A549 (cell line): ENCODE data around the gene UBL7. TPM values are rescaled to one million over a fixed set of nuclear protein-coding genes. Genes with fewer than 3 reads are reported as not detected.

Source experiments
- ATAC-seq, 2 experiments: fragments of 200-7000 bp in 1 of 2; fragments of >200 bp in 1 of 2; cut with Nextera tagmentation in 1 of 2; cut with Tn5 transposase in 1 of 2; 3 replicates each; pipeline versions ENCODE4 v1.8.0 to v1.9.1; 2018 to 2020; ENCODE audit warnings: mild to moderate bottlenecking in 1 of 2, moderate library complexity in 1 of 2
- CTCF ChIA-PET: fragments of 300-600 bp; sonication (Branson Sonifier 250); formaldehyde crosslinking; extraction: SDS; loops from one replicate; lab custom pipeline; 2021; ENCODE audit warnings: antibody characterized with exemption, inconsistent platforms; lab: Yijun Ruan, JAX
- POLR2A ChIA-PET: fragments of 350-600 bp; formaldehyde crosslinking; extraction: SDS; loops from one replicate; lab custom pipeline; 2021; ENCODE audit warnings: antibody characterized with exemption, inconsistent platforms; lab: Yijun Ruan, JAX
- DNase-seq, 2 experiments: peaks; one replicate each; pipeline versions ENCODE4 v3.0.0 to v3.0.0-alpha.2; 2011 to 2016; ENCODE audit warnings: low read depth in 1 of 2, low spot score in 1 of 2
- FAIRE-seq: peaks from 2 replicates; lab custom pipeline; 2011; peaks lifted over from hg19 to GRCh38; lab: Jason Lieb, UNC
- H3K27ac ChIP-seq, 2 experiments: fragments of >200 bp; sonication (Bioruptor Twin); formaldehyde crosslinking; 3 replicates each; pipeline ENCODE4 v1.5.1; 2016 to 2017
- H3K4me1 ChIP-seq: fragments of >200 bp; sonication (Bioruptor Twin); formaldehyde crosslinking; 3 replicates; pipeline ENCODE4 v1.6.1; 2016
- H3K4me2 ChIP-seq: fragments of >200 bp; sonication (Bioruptor Twin); formaldehyde crosslinking; 3 replicates; pipeline ENCODE4 v1.6.1; 2016
- H3K4me3 ChIP-seq: fragments of >200 bp; sonication (Bioruptor Twin); formaldehyde crosslinking; 3 replicates; pipeline ENCODE4 v1.5.1; 2016
- H3K9me3 ChIP-seq: fragments of >200 bp; sonication (Bioruptor Twin); formaldehyde crosslinking; 3 replicates; pipeline ENCODE4 v1.6.1; 2016
- ATOH8 ChIP-seq: fragments of 250-450 bp; sonication (Bioruptor Pico); IDR thresholded peaks from 2 replicates; pipeline ENCODE4 v1.5.0; 2020; ENCODE audit warnings: low read depth, mild to moderate bottlenecking, moderate library complexity
- BCL3 ChIP-seq: fragments of >200 bp; sonication (Bioruptor Twin); formaldehyde crosslinking; IDR thresholded peaks from 3 replicates; pipeline ENCODE4 v1.6.1; 2016
- BHLHE40 ChIP-seq: IDR thresholded peaks from 2 replicates; pipeline ENCODE4 v1.6.1; 2012; ENCODE audit warnings: low read depth, low read length, inconsistent platforms
- CTCF ChIP-seq: fragments of >200 bp; sonication (Bioruptor Twin); formaldehyde crosslinking; IDR thresholded peaks from 3 replicates; pipeline ENCODE4 v1.5.1; 2016
- EP300 ChIP-seq, 2 experiments: fragments of >200 bp; sonication (Bioruptor Twin); formaldehyde crosslinking; IDR thresholded peaks; 2 replicates in 1 of 2; 3 replicates in 1 of 2; pipeline ENCODE4 v1.6.1; 2016 to 2017
- HES2 ChIP-seq: fragments of >200 bp; sonication (Bioruptor Twin); formaldehyde crosslinking; IDR thresholded peaks from 2 replicates; pipeline ENCODE4 v1.6.1; 2016
- KDM1A ChIP-seq: fragments of 200-600 bp; sonication (generic); IDR thresholded peaks from 2 replicates; pipeline ENCODE4 v1.6.1; 2016; ENCODE audit warnings: low read depth, mild to moderate bottlenecking
- MAFK ChIP-seq: fragments of 450-650 bp; IDR thresholded peaks from 2 replicates; pipeline ENCODE4 v1.6.1; 2014; ENCODE audit not compliant: partially characterized antibody
- NPAS2 ChIP-seq: fragments of 250-450 bp; sonication (Bioruptor Pico); IDR thresholded peaks from 2 replicates; pipeline ENCODE4 v1.8.0; 2022; ENCODE audit warnings: mild to moderate bottlenecking, moderate library complexity, borderline replicate concordance
- NR3C1 ChIP-seq: fragments of >200 bp; sonication (Bioruptor Twin); formaldehyde crosslinking; IDR thresholded peaks from 3 replicates; pipeline ENCODE4 v1.6.1; 2017
- PBX3 ChIP-seq: IDR thresholded peaks from 2 replicates; pipeline ENCODE4 v1.6.1; 2012
- POLR2A ChIP-seq: IDR thresholded peaks from 2 replicates; pipeline ENCODE4 v1.6.1; 2012; ENCODE audit warnings: mild to moderate bottlenecking, low read length
- RCOR1 ChIP-seq: fragments of 150-350 bp; IDR thresholded peaks from 2 replicates; pipeline ENCODE4 v1.6.1; 2014; ENCODE audit warnings: antibody characterized with exemption, low read length, low read depth
- RFX5 ChIP-seq: fragments of 450-650 bp; IDR thresholded peaks from 2 replicates; pipeline ENCODE4 v1.7.1; 2014; ENCODE audit warnings: antibody characterized with exemption, mild to moderate bottlenecking, moderate library complexity
- RNF2 ChIP-seq: fragments of 200-600 bp; sonication (generic); IDR thresholded peaks from 2 replicates; pipeline ENCODE4 v1.6.1; 2016; ENCODE audit warnings: low read depth, mild to moderate bottlenecking, antibody characterized with exemption, moderate library complexity, borderline replicate concordance
- SMC3 ChIP-seq: fragments of >200 bp; sonication (Bioruptor Twin); formaldehyde crosslinking; IDR thresholded peaks from 3 replicates; pipeline ENCODE4 v1.6.1; 2018; ENCODE audit warnings: inconsistent platforms
- TFCP2L1 ChIP-seq: fragments of 250-450 bp; sonication (Bioruptor Pico); IDR thresholded peaks from 2 replicates; pipeline ENCODE4 v1.5.0; 2021; ENCODE audit warnings: mild to moderate bottlenecking
- TP53 ChIP-seq: fragments of 250-450 bp; sonication (Bioruptor Pico); IDR thresholded peaks from 2 replicates; pipeline ENCODE4 v1.5.0; 2021; ENCODE audit warnings: mild to moderate bottlenecking, moderate library complexity
- ZFP36 ChIP-seq: fragments of 450-650 bp; IDR thresholded peaks from 2 replicates; pipeline ENCODE4 v1.6.1; 2014; ENCODE audit warnings: borderline replicate concordance; ENCODE audit not compliant: partially characterized antibody
- WGBS: methylation state at CpG from one replicate; pipeline ENCODE4 v1.1.6; 2017; ENCODE audit errors: missing lambda C conversion rate; 5-methylcytosine and 5-hydroxymethylcytosine counted together
- polyA plus RNA-seq, 4 experiments: library from polyadenylated mRNA; depleted of rRNA in 3 of 4; stranded (reverse); fragments of >200 nt; fragmentation: RNase III in 1 of 4; extraction: RNeasy Plus Mini Kit Qiagen cat#74134 plus additional on column Dnase treatment in 1 of 4; gene quantifications; 2 replicates in 3 of 4; 3 replicates in 1 of 4; pipeline ENCODE4 v1.2.3, GENCODE V29; 2011 to 2017
- TF ChIP-seq, protein P1 (sequence below): IDR thresholded peaks from 2 replicates; pipeline ENCODE4 v1.6.1; 2012

The UBL7 gene
- polyA plus RNA-seq, 2 of the 4 experiments (the other 2 are of a cell fraction): 32.6 to 48.5 TPM

- TF ChIP-seq RNF2 (no peak), RCOR1 (no peak), NR3C1 (no peak), POLR2A (peak; percentile 90), EP300 (IDR thresholded peaks at IDR 0.05) (no peak), ATOH8 (CRISPR knock-in tag) (no peak), BCL3 (peak; percentile 82; the same call in 2 of the 3 replicates), TP53 (CRISPR knock-in tag) (no peak), SMC3 (no peak)
- TF ChIP-seq, all 56 proteins: peak for 5
Observed at GRCh38 chr15:74460871-74461846, at the start of gene UBL7 (continued).

- ATAC-seq (no peak), FAIRE-seq (no peak), DNase-seq (no peak)
- Histone ChIP-seq H3K4me2 (no peak overlapping the region), H3K4me3 (no peak overlapping the region), H3K27ac (no peak overlapping the region)
- POLR2A ChIA-PET: no interaction called here
- TF ChIP-seq MAFK: no peak
- TF ChIP-seq RFX5: no peak
- TF ChIP-seq ATOH8 (CRISPR knock-in tag): no peak
- TF ChIP-seq HES2: no peak
- TF ChIP-seq SMC3: no peak
- TF ChIP-seq NR3C1: no peak
- no peak for TF ChIP-seq PBX3
- no peak for TF ChIP-seq BHLHE40
- no peak for TF ChIP-seq KDM1A
- TF ChIP-seq, all 56 proteins: peak for 0
- 91% methylated on average over 4 of the region's 4 CpGs for WGBS
- CTCF ChIA-PET: interaction anchor here (1.0 kb wide), 1 partner anchor 37 kb away, joined by 3 read pairs; no protein-coding TSS in a partner anchor
- no peaks in the 10 kb centered on the region for H3K9me3 ChIP-seq
- no peaks in the 10 kb centered on the region for H3K4me1 ChIP-seq
Observed at GRCh38 chr15:74506515-74506840, 45.5 kb upstream of the UBL7 start.

DNA sequence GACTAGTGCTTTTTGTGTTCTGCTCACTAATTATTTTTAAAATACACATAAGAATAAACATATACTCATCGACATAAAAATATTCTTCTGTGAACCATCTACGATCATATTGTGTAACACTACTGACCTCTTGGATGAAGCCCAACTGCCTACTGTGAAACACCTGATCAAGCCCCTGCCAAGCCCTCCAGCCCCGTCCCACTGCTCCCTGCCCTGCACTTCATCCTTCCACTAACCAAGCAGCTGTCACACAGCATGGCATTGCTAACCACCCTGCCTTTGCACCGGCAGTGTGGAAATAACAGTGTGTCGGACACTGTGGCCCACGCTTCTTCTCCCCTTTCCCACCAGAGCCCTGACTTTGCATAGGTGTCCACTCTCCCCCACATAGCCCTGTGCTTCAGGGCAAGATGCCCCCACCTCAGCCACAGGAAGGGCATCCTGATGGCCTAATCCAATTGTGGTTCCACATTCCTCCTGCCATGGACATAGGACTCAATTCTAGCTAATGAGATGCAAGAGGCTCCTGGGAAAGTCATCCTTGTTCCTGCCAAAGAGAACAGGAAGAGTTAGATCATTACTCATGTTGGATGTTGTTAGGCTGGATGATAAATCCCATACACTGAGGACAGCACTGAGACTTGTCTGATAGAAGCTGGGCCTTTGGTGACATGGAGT, 45.0 kb upstream of the UBL7 start:
- POLR2A ChIA-PET: no interaction called here
- Histone ChIP-seq H3K27ac (no peak overlapping the region), H3K4me1 (no peaks in the 10 kb centered on the region), H3K4me2 (no peak overlapping the region), H3K4me3 (no peak overlapping the region), H3K9me3 (no peaks in the 10 kb centered on the region)
- CTCF ChIA-PET: no interaction called here
- WGBS: 81% methylated on average over 6 of the region's 6 CpGs
- TF ChIP-seq TP53 (CRISPR knock-in tag) (no peak), NPAS2 (CRISPR knock-in tag) (no peak), ZFP36 (no peak), CTCF (no peak), TFCP2L1 (no peak)
- TF ChIP-seq, protein P1, sequence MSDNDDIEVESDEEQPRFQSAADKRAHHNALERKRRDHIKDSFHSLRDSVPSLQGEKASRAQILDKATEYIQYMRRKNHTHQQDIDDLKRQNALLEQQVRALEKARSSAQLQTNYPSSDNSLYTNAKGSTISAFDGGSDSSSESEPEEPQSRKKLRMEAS: no peak
- ATAC-seq (no peak), DNase-seq (no peak), FAIRE-seq (no peak)
